Measurements from ENCODE around the gene SLC52A3.

GRCh38 chr20:774660-775057 lies 6.4 kb upstream of the SLC52A3 start:
- TF ChIP-seq CTCF (IDR thresholded peaks at IDR 0.05; ENCODE audit: low read length) (no peak), EZH2 (optimal IDR thresholded peaks at IDR 0.05; ENCODE audit: low read depth, low read length) (no peak), EZH2phosphoT487 (IDR thresholded peaks at IDR 0.05; ENCODE audit: low read length) (no peak)
